ENCODE results near the gene ENGASE.
A peak's percentile ranks its signal among the peaks of the same experiment; 100 is the strongest.

ENGASE gene

GRCh38 chr17:79034931-79035485 lies 39.6 kb upstream of the ENGASE start:
- no peak for TF ChIP-seq CTCF (IDR thresholded peaks at IDR 0.05; ENCODE audit: low read depth, low read length, missing control alignments)

GRCh38 chr17:79035686-79036085 lies 38.9 kb upstream of the ENGASE start:
- DNase-seq (ENCODE audit: extremely low read depth, low read depth): no peak
- no peak for TF ChIP-seq CTCF (IDR thresholded peaks at IDR 0.05; ENCODE audit: low read depth, low read length, missing control alignments)
- no peak overlapping the region for H3K4me3 ChIP-seq (replicated peaks; ENCODE audit: low read depth, low read length)

More at GRCh38 chr17:79034931-79035485, 39.6 kb upstream of the ENGASE start:
- H3K4me3 ChIP-seq (replicated peaks; ENCODE audit: low read depth, low read length): no peak overlapping the region
- DNase-seq (ENCODE audit: extremely low read depth, low read depth): no peak

- no peak for TF ChIP-seq CTCF (IDR thresholded peaks at IDR 0.05; ENCODE audit: low read depth, low read length, missing control alignments)
- DNase-seq (ENCODE audit: extremely low read depth, low read depth): no peak
- no peak overlapping the region for H3K4me3 ChIP-seq (replicated peaks; ENCODE audit: low read depth, low read length)
These were observed 38.4 kb upstream of the ENGASE start for GRCh38 chr17:79036181-79036580.

- peak; percentile 76 for DNase-seq (ENCODE audit: extremely low read depth, low read depth)
- TF ChIP-seq CTCF (IDR thresholded peaks at IDR 0.05; ENCODE audit: low read depth, low read length, missing control alignments): no peak
- H3K4me3 ChIP-seq (replicated peaks; ENCODE audit: low read depth, low read length): no peak overlapping the region
These were observed 38.0 kb upstream of the ENGASE start for GRCh38 chr17:79036596-79036995.

- TF ChIP-seq CTCF (IDR thresholded peaks at IDR 0.05; ENCODE audit: low read depth, low read length, missing control alignments): no peak
- no peak for DNase-seq (ENCODE audit: extremely low read depth, low read depth)
- no peak overlapping the region for H3K4me3 ChIP-seq (replicated peaks; ENCODE audit: low read depth, low read length)
These were observed 36.0 kb upstream of the ENGASE start for GRCh38 chr17:79038545-79039135.

- TF ChIP-seq CTCF (IDR thresholded peaks at IDR 0.05; ENCODE audit: low read depth, low read length, missing control alignments): no peak
- DNase-seq (ENCODE audit: extremely low read depth, low read depth): no peak
- no peak overlapping the region for H3K4me3 ChIP-seq (replicated peaks; ENCODE audit: low read depth, low read length)
These were observed 35.5 kb upstream of the ENGASE start for GRCh38 chr17:79039171-79039570.

GRCh38 chr17:79039886-79040285 lies 34.7 kb upstream of the ENGASE start:
- no peak overlapping the region for H3K4me3 ChIP-seq (replicated peaks; ENCODE audit: low read depth, low read length)
- TF ChIP-seq CTCF (IDR thresholded peaks at IDR 0.05; ENCODE audit: low read depth, low read length, missing control alignments): no peak
- no peak for DNase-seq (ENCODE audit: extremely low read depth, low read depth)

Measured in HFF-Myc (cell line).